HG03280 (cell line): Measurements from ENCODE around the gene RASA3.
"Not testable (repeated sequence)": the region's sequence is repeated elsewhere in the genome, so short reads cannot be mapped to it uniquely, and the experiment has no call there.

Experiments
- ATAC-seq: cut with Tn5 transposase; IDR thresholded peaks from one replicate; pipeline ENCODE4 v1.9.1; 2021; ENCODE audit warnings: mild to moderate bottlenecking, moderate library complexity; ENCODE audit not compliant: unreplicated experiment

Gene RASA3

GRCh38 chr13:114089341-114089740, 43.1 kb downstream of the RASA3 start:
- no peak for ATAC-seq

GRCh38 chr13:114088863-114089262, 43.6 kb downstream of the RASA3 start:
- no peak for ATAC-seq

GRCh38 chr13:114088234-114088633, 44.2 kb downstream of the RASA3 start:
- no peak for ATAC-seq

GRCh38 chr13:114087430-114087829, 45.0 kb downstream of the RASA3 start:
- ATAC-seq, result no peak

- ATAC-seq, result no peak
Measured at GRCh38 chr13:114082849-114083645, 49.4 kb downstream of the RASA3 start.

- ATAC-seq, result no peak
Measured at GRCh38 chr13:114081761-114082681, 50.4 kb downstream of the RASA3 start.

- ATAC-seq, result no peak
Measured at GRCh38 chr13:114080739-114081561, 51.5 kb downstream of the RASA3 start.

- no peak for ATAC-seq
Measured at GRCh38 chr13:114079601-114080536, 52.6 kb downstream of the RASA3 start.

GRCh38 chr13:114078461-114079451, 53.7 kb downstream of the RASA3 start:
- no peak for ATAC-seq

- ATAC-seq, result no peak
Measured at GRCh38 chr13:114077933-114078325, 54.5 kb downstream of the RASA3 start.

- ATAC-seq, result no peak
Measured at GRCh38 chr13:114077099-114077932, 55.1 kb downstream of the RASA3 start.

GRCh38 chr13:114076329-114077090, 55.9 kb downstream of the RASA3 start:
- ATAC-seq, result no peak

GRCh38 chr13:114075811-114076210, 56.6 kb downstream of the RASA3 start:
- ATAC-seq, result not testable (repeated sequence)

GRCh38 chr13:114074671-114075315, 57.6 kb downstream of the RASA3 start:
- ATAC-seq, result no peak

GRCh38 chr13:114073881-114074612, 58.4 kb downstream of the RASA3 start:
- ATAC-seq, result no peak

- ATAC-seq, result no peak
Measured at GRCh38 chr13:114072421-114072820, 60.0 kb downstream of the RASA3 start.
